ENCODE data around the gene RASGRP2. TPM values are rescaled to one million over a fixed set of nuclear protein-coding genes. Genes with fewer than 3 reads are reported as not detected.

Gene RASGRP2
- total RNA-seq: 15.8 and 19.5 TPM in 2 replicates

DNA sequence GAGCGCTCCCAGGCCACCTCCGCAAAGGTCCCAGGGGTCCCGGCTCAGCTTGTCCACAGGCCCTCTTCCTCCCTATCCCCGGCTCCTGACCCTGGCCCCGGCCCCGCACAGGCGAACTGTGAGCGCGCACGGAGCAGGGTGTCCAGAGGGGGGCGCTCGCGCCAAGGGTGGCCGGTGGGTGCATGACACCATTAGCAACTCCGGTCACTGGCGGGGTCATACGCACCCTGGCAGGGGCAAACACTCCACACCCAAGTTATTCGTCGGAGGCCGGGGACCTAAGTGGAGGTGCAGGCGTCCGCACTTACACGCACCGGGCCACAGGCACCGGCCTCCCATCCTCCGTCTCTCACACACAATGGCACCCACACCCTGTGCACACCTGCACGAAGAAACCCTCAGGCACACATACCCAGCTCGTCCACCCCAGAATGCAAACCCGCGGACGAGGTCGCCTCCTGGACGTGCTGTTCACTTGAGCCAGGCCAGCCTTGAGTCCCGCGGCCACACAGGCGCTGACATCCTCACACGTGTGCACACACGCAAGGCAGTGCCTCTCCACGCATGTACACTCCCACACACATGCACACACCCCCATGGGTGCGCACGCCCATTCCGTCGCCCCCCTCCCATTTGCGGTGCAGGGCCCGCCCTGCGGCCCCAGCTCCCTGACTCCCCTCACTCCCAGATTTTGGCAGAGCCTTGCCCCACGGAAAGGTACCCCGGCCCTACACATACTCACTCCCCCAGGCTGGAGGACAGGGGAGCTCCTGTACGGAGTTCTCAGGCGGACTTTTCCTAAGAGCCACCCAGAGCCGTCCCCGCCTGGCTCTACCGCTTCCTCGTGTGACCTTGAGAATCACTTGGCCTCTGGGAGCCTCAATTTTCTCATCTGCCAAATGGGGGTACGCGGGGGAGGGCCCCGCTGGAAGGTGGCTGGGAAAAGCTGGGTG, at the start of gene RASGRP2:
Gene RASGRP2, minus strand, starts transcription at position 552 of the 953 bp plus-strand sequence. CDS start 1,276 bp downstream, outside the sequence.
- H3K9me3 Mint-ChIP-seq: no peaks in the 10 kb centered on the region
- H3K27me3 Mint-ChIP-seq (ENCODE audit: insufficient read depth): no peaks in the 10 kb centered on the region
- intact Hi-C loops (cut with micrococcal nuclease): loop anchor here (1.0 to 2.0 kb wide), 5 partner anchors 21 to 67 kb away; partner anchors contain the start of genes MAP4K2, MEN1 and NRXN2
- H3K36me3 Mint-ChIP-seq (ENCODE audit: low read depth): peaks cover 7% of the 10 kb centered on the region
- peaks cover 27% of the 10 kb centered on the region for H3K4me1 Mint-ChIP-seq (ENCODE audit: low read depth)
- peak within 1 kb of the TSS; percentile 89 for H3K4me3 Mint-ChIP-seq
- H3K27ac Mint-ChIP-seq: peak within 1 kb of the TSS; percentile 90
- DNase-seq (ENCODE audit: low spot score): peak; percentile 80

DNA sequence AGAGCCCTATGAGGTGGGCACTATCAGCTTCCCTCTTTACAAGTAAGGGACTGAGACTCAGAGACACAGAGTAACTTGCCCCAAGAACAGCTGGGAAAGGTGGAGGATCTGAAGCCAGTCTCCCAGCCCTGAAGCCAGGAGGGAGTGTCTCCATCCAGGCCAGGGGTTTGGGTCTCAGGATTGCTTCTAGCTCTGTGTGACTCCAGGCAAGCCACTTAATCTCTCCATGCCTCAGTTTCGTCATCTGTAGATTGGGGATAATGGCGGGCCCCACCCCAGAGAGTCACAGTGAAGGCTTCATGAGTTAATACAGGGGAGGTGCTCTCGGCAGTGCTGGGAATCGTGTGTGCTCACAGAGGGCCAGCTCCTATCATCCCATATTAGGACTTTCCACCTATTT, 48.5 kb upstream of the RASGRP2 start:
- H3K4me1 Mint-ChIP-seq (ENCODE audit: low read depth): peaks cover 17% of the 10 kb centered on the region
- H3K27ac Mint-ChIP-seq: no peak overlapping the region
- H3K9me3 Mint-ChIP-seq: no peaks in the 10 kb centered on the region
- intact Hi-C loops (cut with micrococcal nuclease): no loop called here
- H3K36me3 Mint-ChIP-seq (ENCODE audit: low read depth): peaks cover 12% of the 10 kb centered on the region
- H3K4me3 Mint-ChIP-seq: no peak overlapping the region
- H3K27me3 Mint-ChIP-seq (ENCODE audit: insufficient read depth): no peaks in the 10 kb centered on the region
- DNase-seq (ENCODE audit: low spot score): no peak

DNA sequence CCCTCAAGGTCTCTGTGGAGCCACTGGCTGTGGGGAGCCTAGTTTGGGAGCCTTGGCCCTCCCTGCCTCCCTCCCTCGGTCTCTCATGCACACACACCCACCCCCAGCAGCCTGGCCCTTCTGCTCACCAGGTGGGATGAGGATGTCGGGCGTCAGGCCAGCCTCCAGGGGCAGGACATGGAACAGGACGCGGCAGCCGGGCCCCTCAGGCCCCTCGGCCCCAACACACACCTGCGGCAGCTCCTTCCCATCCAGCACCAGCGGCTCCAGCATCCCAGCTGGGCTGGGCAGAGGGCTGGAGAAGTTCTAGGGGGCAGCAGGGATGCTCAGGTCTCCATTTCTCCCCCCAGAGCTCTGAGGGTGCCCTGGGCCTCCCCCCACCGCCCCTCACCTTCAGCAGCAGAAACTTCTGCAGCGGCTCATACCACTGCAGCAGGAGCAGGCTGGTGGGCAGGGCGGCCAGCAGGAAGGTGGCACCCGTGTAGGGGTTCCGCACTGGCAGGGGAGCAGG, 47.9 kb upstream of the RASGRP2 start:
- no peak overlapping the region for H3K27ac Mint-ChIP-seq
- DNase-seq (ENCODE audit: low spot score): no peak
- no peak overlapping the region for H3K4me3 Mint-ChIP-seq
- peaks cover 12% of the 10 kb centered on the region for H3K36me3 Mint-ChIP-seq (ENCODE audit: low read depth)
- no peaks in the 10 kb centered on the region for H3K27me3 Mint-ChIP-seq (ENCODE audit: insufficient read depth)
- H3K9me3 Mint-ChIP-seq: no peaks in the 10 kb centered on the region
- intact Hi-C loops (cut with micrococcal nuclease): no loop called here
- peaks cover 17% of the 10 kb centered on the region for H3K4me1 Mint-ChIP-seq (ENCODE audit: low read depth)

GRCh38 chr11:64790205-64791095, 46.5 kb upstream of the RASGRP2 start:
- Mint-ChIP-seq H3K36me3 (ENCODE audit: low read depth) (peaks cover 9% of the 10 kb centered on the region), H3K4me1 (ENCODE audit: low read depth) (peaks cover 17% of the 10 kb centered on the region), H3K4me3 (no peak overlapping the region), H3K27ac (no peak overlapping the region), H3K9me3 (no peaks in the 10 kb centered on the region), H3K27me3 (ENCODE audit: insufficient read depth) (no peaks in the 10 kb centered on the region)
- DNase-seq (ENCODE audit: low spot score): no peak
- intact Hi-C loops (cut with micrococcal nuclease): no loop called here

GRCh38 chr11:64789331-64790204, 45.6 kb upstream of the RASGRP2 start:
- peaks cover 5% of the 10 kb centered on the region for H3K36me3 Mint-ChIP-seq (ENCODE audit: low read depth)
- peaks cover 12% of the 10 kb centered on the region for H3K4me1 Mint-ChIP-seq (ENCODE audit: low read depth)
- H3K27ac Mint-ChIP-seq: no peak overlapping the region
- no peak overlapping the region for H3K4me3 Mint-ChIP-seq
- no peaks in the 10 kb centered on the region for H3K27me3 Mint-ChIP-seq (ENCODE audit: insufficient read depth)
- intact Hi-C loops (cut with micrococcal nuclease): no loop called here
- no peak for DNase-seq (ENCODE audit: low spot score)
- no peaks in the 10 kb centered on the region for H3K9me3 Mint-ChIP-seq

DNA sequence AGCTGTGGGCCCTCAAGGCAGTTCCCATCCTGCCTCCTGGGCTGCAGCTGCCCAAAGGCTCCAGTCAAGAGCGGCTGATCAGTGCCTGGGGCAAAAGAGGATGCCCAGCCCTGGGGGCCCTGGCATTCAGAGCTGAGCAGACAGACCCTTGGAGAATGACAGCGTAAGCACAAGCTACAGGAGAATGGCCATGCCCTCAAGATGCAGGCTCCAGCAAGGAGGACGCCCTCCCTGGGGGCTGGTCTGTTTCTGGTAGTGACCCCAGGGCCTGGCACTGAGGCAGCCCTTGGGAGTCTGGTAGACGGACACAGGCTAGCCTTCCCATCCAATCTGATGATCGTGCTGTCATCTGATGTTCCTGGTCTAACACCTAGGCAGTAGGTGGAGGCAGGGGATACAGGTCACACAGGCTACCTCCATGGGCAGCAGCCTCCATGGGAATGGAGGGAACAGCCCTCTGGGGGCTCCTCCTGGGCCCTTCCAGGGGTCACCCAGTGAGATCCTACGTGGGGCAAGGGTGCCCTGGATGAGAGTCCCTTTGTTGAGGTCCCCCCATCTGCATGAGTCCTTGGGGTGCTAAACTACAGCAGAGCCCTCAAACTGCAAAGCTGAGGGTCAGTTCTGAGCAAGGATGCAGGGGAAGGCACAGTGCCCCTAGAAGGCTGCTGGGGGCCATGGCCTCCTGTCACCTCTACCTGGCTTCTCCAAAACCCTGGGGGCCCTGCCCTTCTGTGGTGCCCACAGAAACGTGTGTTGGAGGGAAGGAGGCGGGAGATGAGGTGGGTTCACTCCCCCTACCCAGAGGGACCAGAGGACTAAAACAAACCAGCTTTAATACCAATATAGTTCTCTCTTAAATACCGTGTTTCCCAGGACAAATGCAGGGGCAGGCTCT, 44.6 kb upstream of the RASGRP2 start:
- intact Hi-C loops (cut with micrococcal nuclease): no loop called here
- H3K27ac Mint-ChIP-seq: no peak overlapping the region

GRCh38 chr11:64787526-64788320, 43.8 kb upstream of the RASGRP2 start:
- peaks cover 4% of the 10 kb centered on the region for H3K36me3 Mint-ChIP-seq (ENCODE audit: low read depth)
- H3K9me3 Mint-ChIP-seq: no peaks in the 10 kb centered on the region
- no peaks in the 10 kb centered on the region for H3K4me1 Mint-ChIP-seq (ENCODE audit: low read depth)
- intact Hi-C loops (cut with micrococcal nuclease): loop anchor here (2.0 kb wide), 1 partner anchor 59 kb away; no protein-coding TSS in a partner anchor
- no peaks in the 10 kb centered on the region for H3K27me3 Mint-ChIP-seq (ENCODE audit: insufficient read depth)
- H3K4me3 Mint-ChIP-seq: no peak overlapping the region
- no peak overlapping the region for H3K27ac Mint-ChIP-seq
- peak; percentile 36 for DNase-seq (ENCODE audit: low spot score)

More for the DNA sequence above, 44.6 kb upstream of the RASGRP2 start:
- peaks cover 4% of the 10 kb centered on the region for H3K36me3 Mint-ChIP-seq (ENCODE audit: low read depth)
- no peak overlapping the region for H3K4me3 Mint-ChIP-seq
- no peaks in the 10 kb centered on the region for H3K9me3 Mint-ChIP-seq
- DNase-seq (ENCODE audit: low spot score): no peak
- peaks cover 2% of the 10 kb centered on the region for H3K4me1 Mint-ChIP-seq (ENCODE audit: low read depth)
- H3K27me3 Mint-ChIP-seq (ENCODE audit: insufficient read depth): no peaks in the 10 kb centered on the region

DNA sequence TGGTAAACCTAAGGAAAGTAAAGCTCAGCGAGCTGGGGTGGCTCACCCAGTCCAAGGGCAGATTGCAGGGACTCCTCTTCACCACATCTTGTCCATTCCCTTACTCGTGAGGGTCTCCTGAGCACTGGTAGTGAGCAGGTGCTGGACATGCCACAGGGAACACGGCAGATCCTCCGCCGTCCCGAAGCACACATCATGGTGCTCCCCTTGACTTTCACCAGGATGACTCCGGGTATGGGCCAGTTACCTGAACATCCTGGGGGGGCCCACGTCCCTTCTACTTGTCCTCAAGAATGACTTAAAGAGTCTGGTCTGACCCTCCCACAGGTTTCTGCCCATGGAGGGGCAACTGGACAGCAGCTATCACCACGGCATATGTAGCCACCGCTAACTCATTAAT, 42.4 kb upstream of the RASGRP2 start:
- H3K4me1 Mint-ChIP-seq (ENCODE audit: low read depth): no peaks in the 10 kb centered on the region
- H3K27ac Mint-ChIP-seq: no peak overlapping the region
- intact Hi-C loops (cut with micrococcal nuclease): loop anchor here (2.0 kb wide), 1 partner anchor 60 kb away; no protein-coding TSS in a partner anchor
- H3K27me3 Mint-ChIP-seq (ENCODE audit: insufficient read depth): no peaks in the 10 kb centered on the region
- DNase-seq (ENCODE audit: low spot score): no peak
- H3K4me3 Mint-ChIP-seq: no peak overlapping the region
- peaks cover 4% of the 10 kb centered on the region for H3K36me3 Mint-ChIP-seq (ENCODE audit: low read depth)
- H3K9me3 Mint-ChIP-seq: no peaks in the 10 kb centered on the region

DNA sequence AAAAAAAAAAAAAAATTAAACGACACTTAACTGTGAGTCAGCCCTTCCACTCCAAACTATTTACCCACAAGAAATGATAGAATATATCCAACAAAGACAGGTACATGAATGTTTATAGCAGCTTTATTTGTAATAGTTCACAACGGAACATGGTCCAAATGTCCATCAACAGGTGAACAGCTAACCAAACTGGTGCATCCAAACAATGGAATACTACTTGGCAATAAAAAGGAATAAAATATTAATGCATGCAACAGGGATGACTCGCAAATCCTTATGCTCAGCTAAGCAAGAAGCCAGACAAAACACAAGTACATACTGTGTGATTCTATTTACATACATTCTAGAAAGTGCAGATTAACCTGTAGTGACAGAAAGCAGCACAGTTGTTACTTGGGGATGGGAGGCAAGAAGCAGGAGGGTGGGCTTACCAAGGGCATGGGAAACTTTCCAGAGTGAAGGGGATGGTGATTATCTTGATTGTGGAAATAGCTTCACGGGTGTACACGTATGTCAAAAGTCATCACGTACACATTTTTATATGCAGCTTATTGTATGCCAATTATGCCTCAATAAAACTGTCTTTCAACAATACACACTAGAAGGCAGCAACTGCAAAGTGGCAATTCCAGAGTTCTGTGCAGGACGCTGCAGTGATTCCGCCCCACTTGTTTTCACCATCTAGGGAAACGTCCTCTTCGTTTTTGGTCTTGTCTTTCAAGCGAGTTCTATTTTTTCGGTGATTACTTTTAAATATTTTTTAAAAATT, 41.1 kb upstream of the RASGRP2 start:
- Mint-ChIP-seq H3K9me3 (no peaks in the 10 kb centered on the region), H3K36me3 (ENCODE audit: low read depth) (peaks cover 4% of the 10 kb centered on the region), H3K4me1 (ENCODE audit: low read depth) (peaks cover 9% of the 10 kb centered on the region), H3K4me3 (no peak overlapping the region), H3K27me3 (ENCODE audit: insufficient read depth) (no peaks in the 10 kb centered on the region), H3K27ac (no peak overlapping the region)
- intact Hi-C loops (cut with micrococcal nuclease): no loop called here
- DNase-seq (ENCODE audit: low spot score): no peak

Data from activated T-helper 1 cell treated with anti-CD3 and anti-CD28 coated beads, Interleukin-12 subunit alpha, Interleukin-12 subunit beta, Interleukin-2, Interleukin-4 antibody, amounts not matched to agents 30 ng/mL and 10 ng/mL and 1 ng/mL, durations not matched to agents 14 hours and 24 hours and 36 hours (primary cell).